GM12891 (cell line): Measurements from ENCODE around the gene KLRC2.

ENCODE experiments used
- POLR2AphosphoS5 ChIP-seq: IDR thresholded peaks from 2 replicates; pipeline ENCODE4 v1.6.1; 2011; ENCODE audit warnings: low read depth, low read length, control low read depth
- TAF1 ChIP-seq: IDR thresholded peaks from 2 replicates; pipeline ENCODE4 v1.6.1; 2011; ENCODE audit warnings: low read depth, low read length, control low read depth

DNA sequence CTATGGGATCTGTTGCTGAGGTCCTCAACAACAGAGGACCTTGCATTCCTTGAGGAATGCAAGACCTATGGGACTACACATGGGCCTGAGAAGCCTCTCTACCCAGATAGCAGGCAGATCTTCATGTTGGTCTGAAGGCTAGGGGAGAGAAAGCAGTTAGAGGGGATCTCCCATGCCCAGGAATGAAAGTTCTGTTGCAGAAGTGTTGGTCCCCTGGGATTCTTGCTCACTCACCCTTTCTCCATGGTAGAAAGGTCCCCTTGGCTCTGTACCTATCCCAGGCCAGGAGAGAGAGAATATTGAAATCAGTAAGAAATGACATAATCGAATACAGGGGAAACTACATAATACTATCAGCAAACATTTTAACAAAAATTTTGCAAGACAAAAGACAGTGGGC, 33.9 kb upstream of the KLRC2 start:
- TF ChIP-seq POLR2AphosphoS5 (no peak), TAF1 (no peak)
